A549 (cell line): ENCODE data around the gene LAMA3. TPM values are rescaled to one million over a fixed set of nuclear protein-coding genes. Genes with fewer than 3 reads are reported as not detected.

ENCODE experiments used
- ATAC-seq, 2 experiments: fragments of 200-7000 bp in 1 of 2; fragments of >200 bp in 1 of 2; cut with Nextera tagmentation in 1 of 2; cut with Tn5 transposase in 1 of 2; 3 replicates each; pipeline versions ENCODE4 v1.8.0 to v1.9.1; 2018 to 2020; ENCODE audit warnings: mild to moderate bottlenecking in 1 of 2, moderate library complexity in 1 of 2
- CTCF ChIA-PET: fragments of 300-600 bp; sonication (Branson Sonifier 250); formaldehyde crosslinking; extraction: SDS; loops from one replicate; lab custom pipeline; 2021; ENCODE audit warnings: antibody characterized with exemption, inconsistent platforms; lab: Yijun Ruan, JAX
- POLR2A ChIA-PET: fragments of 350-600 bp; formaldehyde crosslinking; extraction: SDS; loops from one replicate; lab custom pipeline; 2021; ENCODE audit warnings: antibody characterized with exemption, inconsistent platforms; lab: Yijun Ruan, JAX
- DNase-seq, 2 experiments: peaks; one replicate each; pipeline versions ENCODE4 v3.0.0 to v3.0.0-alpha.2; 2011 to 2016; ENCODE audit warnings: low read depth in 1 of 2, low spot score in 1 of 2
- FAIRE-seq: peaks from 2 replicates; lab custom pipeline; 2011; peaks lifted over from hg19 to GRCh38; lab: Jason Lieb, UNC
- H3K27ac ChIP-seq, 2 experiments: fragments of >200 bp; sonication (Bioruptor Twin); formaldehyde crosslinking; 3 replicates each; pipeline ENCODE4 v1.5.1; 2016 to 2017
- H3K4me1 ChIP-seq: fragments of >200 bp; sonication (Bioruptor Twin); formaldehyde crosslinking; 3 replicates; pipeline ENCODE4 v1.6.1; 2016
- H3K4me2 ChIP-seq: fragments of >200 bp; sonication (Bioruptor Twin); formaldehyde crosslinking; 3 replicates; pipeline ENCODE4 v1.6.1; 2016
- H3K4me3 ChIP-seq: fragments of >200 bp; sonication (Bioruptor Twin); formaldehyde crosslinking; 3 replicates; pipeline ENCODE4 v1.5.1; 2016
- H3K9me3 ChIP-seq: fragments of >200 bp; sonication (Bioruptor Twin); formaldehyde crosslinking; 3 replicates; pipeline ENCODE4 v1.6.1; 2016
- CHD4 ChIP-seq: fragments of 200-600 bp; sonication (generic); IDR thresholded peaks from 2 replicates; pipeline ENCODE4 v1.6.1; 2016; ENCODE audit warnings: antibody characterized with exemption, mild to moderate bottlenecking, borderline replicate concordance
- EHF ChIP-seq: fragments of 250-450 bp; sonication (Bioruptor Pico); IDR thresholded peaks from 2 replicates; pipeline ENCODE4 v1.5.0; 2020; ENCODE audit warnings: mild to moderate bottlenecking
- ELK1 ChIP-seq: fragments of 150-350 bp; IDR thresholded peaks from 2 replicates; pipeline ENCODE4 v1.6.1; 2014; ENCODE audit warnings: low read depth, mild to moderate bottlenecking, low read length
- EP300 ChIP-seq, 2 experiments: fragments of >200 bp; sonication (Bioruptor Twin); formaldehyde crosslinking; IDR thresholded peaks; 2 replicates in 1 of 2; 3 replicates in 1 of 2; pipeline ENCODE4 v1.6.1; 2016 to 2017
- ESRRA ChIP-seq: fragments of 150-350 bp; IDR thresholded peaks from 2 replicates; pipeline ENCODE4 v1.6.1; 2014; ENCODE audit warnings: mild to moderate bottlenecking, low read length, borderline replicate concordance
- FOXS1 ChIP-seq: fragments of 250-450 bp; sonication (Bioruptor Pico); IDR thresholded peaks from 2 replicates; pipeline ENCODE4 v1.5.0; 2020; ENCODE audit warnings: mild to moderate bottlenecking, moderate library complexity
- GATA3 ChIP-seq: IDR thresholded peaks from 2 replicates; pipeline ENCODE4 v1.6.1; 2012; ENCODE audit warnings: borderline replicate concordance
- HOXB13 ChIP-seq: fragments of 250-450 bp; sonication (Bioruptor Pico); IDR thresholded peaks from 2 replicates; pipeline ENCODE4 v1.5.0; 2020; ENCODE audit warnings: low read depth, mild to moderate bottlenecking, moderate library complexity
- JUNB ChIP-seq: fragments of >200 bp; sonication (Bioruptor Twin); formaldehyde crosslinking; IDR thresholded peaks from 2 replicates; pipeline ENCODE4 v1.6.1; 2016
- MAX ChIP-seq: IDR thresholded peaks from 2 replicates; pipeline ENCODE4 v1.6.1; 2012
- MYC ChIP-seq: IDR thresholded peaks from 2 replicates; pipeline ENCODE4 v1.6.1; 2012; ENCODE audit warnings: mild to moderate bottlenecking, inconsistent platforms, low read length, improper control_type of control experiment, borderline replicate concordance
- NPAS2 ChIP-seq: fragments of 250-450 bp; sonication (Bioruptor Pico); IDR thresholded peaks from 2 replicates; pipeline ENCODE4 v1.8.0; 2022; ENCODE audit warnings: mild to moderate bottlenecking, moderate library complexity, borderline replicate concordance
- NR3C1 ChIP-seq: fragments of >200 bp; sonication (Bioruptor Twin); formaldehyde crosslinking; IDR thresholded peaks from 3 replicates; pipeline ENCODE4 v1.6.1; 2017
- POLR2A ChIP-seq: IDR thresholded peaks from 2 replicates; pipeline ENCODE4 v1.6.1; 2012; ENCODE audit warnings: mild to moderate bottlenecking, low read length
- RCOR1 ChIP-seq: fragments of 150-350 bp; IDR thresholded peaks from 2 replicates; pipeline ENCODE4 v1.6.1; 2014; ENCODE audit warnings: antibody characterized with exemption, low read length, low read depth
- SMC3 ChIP-seq: fragments of >200 bp; sonication (Bioruptor Twin); formaldehyde crosslinking; IDR thresholded peaks from 3 replicates; pipeline ENCODE4 v1.6.1; 2018; ENCODE audit warnings: inconsistent platforms
- TFCP2L1 ChIP-seq: fragments of 250-450 bp; sonication (Bioruptor Pico); IDR thresholded peaks from 2 replicates; pipeline ENCODE4 v1.5.0; 2021; ENCODE audit warnings: mild to moderate bottlenecking
- TP53 ChIP-seq: fragments of 250-450 bp; sonication (Bioruptor Pico); IDR thresholded peaks from 2 replicates; pipeline ENCODE4 v1.5.0; 2021; ENCODE audit warnings: mild to moderate bottlenecking, moderate library complexity
- ZC3H11A ChIP-seq: fragments of 450-650 bp; IDR thresholded peaks from 2 replicates; pipeline ENCODE4 v1.6.1; 2014; ENCODE audit warnings: antibody characterized with exemption, mild to moderate bottlenecking
- ZFP36 ChIP-seq: fragments of 450-650 bp; IDR thresholded peaks from 2 replicates; pipeline ENCODE4 v1.6.1; 2014; ENCODE audit warnings: borderline replicate concordance; ENCODE audit not compliant: partially characterized antibody
- ZSCAN20 ChIP-seq: fragments of 250-450 bp; sonication (Bioruptor Pico); IDR thresholded peaks from 2 replicates; pipeline ENCODE4 v1.8.0; 2022; ENCODE audit warnings: mild to moderate bottlenecking, moderate library complexity
- WGBS: methylation state at CpG from one replicate; pipeline ENCODE4 v1.1.6; 2017; ENCODE audit errors: missing lambda C conversion rate; 5-methylcytosine and 5-hydroxymethylcytosine counted together
- polyA plus RNA-seq, 4 experiments: library from polyadenylated mRNA; depleted of rRNA in 3 of 4; stranded (reverse); fragments of >200 nt; fragmentation: RNase III in 1 of 4; extraction: RNeasy Plus Mini Kit Qiagen cat#74134 plus additional on column Dnase treatment in 1 of 4; gene quantifications; 2 replicates in 3 of 4; 3 replicates in 1 of 4; pipeline ENCODE4 v1.2.3, GENCODE V29; 2011 to 2017
- TF ChIP-seq, protein P1 (sequence below): fragments of >200 bp; sonication (Bioruptor Twin); formaldehyde crosslinking; IDR thresholded peaks from 3 replicates; pipeline ENCODE4 v1.5.1; 2016
- TF ChIP-seq, protein P2 (sequence below): fragments of 250-450 bp; sonication (Bioruptor Pico); IDR thresholded peaks from 2 replicates; pipeline ENCODE4 v1.5.0; 2020; ENCODE audit warnings: low read depth, mild to moderate bottlenecking, moderate library complexity
- TF ChIP-seq, protein P3 (sequence below): fragments of 450-650 bp; IDR thresholded peaks from 2 replicates; pipeline ENCODE4 v1.6.1; 2014; ENCODE audit warnings: antibody characterized with exemption

The LAMA3 gene
- polyA plus RNA-seq, 2 of the 4 experiments (the other 2 are of a cell fraction) = 18.2 to 31.0 TPM

GRCh38 chr18:23908827-23909226 lies 219.6 kb downstream of the LAMA3 start:
- no peak for FAIRE-seq
- Histone ChIP-seq H3K4me3 (no peak overlapping the region), H3K4me1 (no peaks in the 10 kb centered on the region), H3K27ac (no peak overlapping the region)
- WGBS = 95% methylated on average over 3 of the region's 3 CpGs
- POLR2A ChIA-PET = no interaction called here
- DNase-seq = no peak
- no peak for TF ChIP-seq CHD4
- TF ChIP-seq GATA3 = no peak
- TF ChIP-seq RCOR1 = no peak
- TF ChIP-seq HOXB13 (CRISPR knock-in tag) = no peak
- TF ChIP-seq ESRRA = no peak
- TF ChIP-seq, all 56 proteins: peak for 0
- H3K9me3 ChIP-seq = no peaks in the 10 kb centered on the region
- CTCF ChIA-PET = interaction anchor here (1.6 kb wide), 1 partner anchor 10 kb away, joined by 5 read pairs; no protein-coding TSS in a partner anchor
- no peak for ATAC-seq
- H3K4me2 ChIP-seq = no peak overlapping the region

DNA sequence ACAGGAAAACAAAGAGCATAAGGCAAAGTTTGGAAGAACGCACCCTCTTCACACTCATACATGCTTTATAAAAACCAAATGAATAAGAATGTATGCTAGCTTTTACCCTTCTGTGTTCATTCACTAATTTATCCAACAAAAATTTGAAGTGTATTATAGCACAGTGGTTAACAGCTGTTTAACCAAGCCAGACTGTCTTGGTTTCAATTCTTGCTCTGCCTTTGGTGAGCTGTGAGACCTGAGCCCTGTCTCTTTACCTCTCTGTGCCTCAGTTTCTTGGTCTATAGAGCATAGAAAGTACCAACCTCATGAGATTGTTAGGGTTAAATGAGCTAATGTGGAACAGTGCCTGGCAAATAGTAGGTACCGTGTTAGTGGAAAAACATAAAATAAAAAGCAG lies 220.8 kb downstream of the LAMA3 start:
- FAIRE-seq (no peak), DNase-seq (no peak), ATAC-seq (no peak)
- ChIA-PET POLR2A (no interaction called here), CTCF (interaction anchor here (1.4 kb wide), 1 partner anchor 8 kb away, joined by 8 read pairs; no protein-coding TSS in a partner anchor)
- Histone ChIP-seq H3K4me3 (no peak overlapping the region), H3K4me1 (no peaks in the 10 kb centered on the region), H3K27ac (no peak overlapping the region), H3K9me3 (no peaks in the 10 kb centered on the region), H3K4me2 (no peak overlapping the region)
- TF ChIP-seq ELK1 = no peak
- TF ChIP-seq MAX = no peak
- TF ChIP-seq ZC3H11A = no peak
- no peak for TF ChIP-seq MYC
- TF ChIP-seq JUNB = no peak
- no peak for TF ChIP-seq NPAS2 (CRISPR knock-in tag)
- TF ChIP-seq EP300 (IDR thresholded peaks at IDR 0.05) = no peak
- TF ChIP-seq, protein P1, sequence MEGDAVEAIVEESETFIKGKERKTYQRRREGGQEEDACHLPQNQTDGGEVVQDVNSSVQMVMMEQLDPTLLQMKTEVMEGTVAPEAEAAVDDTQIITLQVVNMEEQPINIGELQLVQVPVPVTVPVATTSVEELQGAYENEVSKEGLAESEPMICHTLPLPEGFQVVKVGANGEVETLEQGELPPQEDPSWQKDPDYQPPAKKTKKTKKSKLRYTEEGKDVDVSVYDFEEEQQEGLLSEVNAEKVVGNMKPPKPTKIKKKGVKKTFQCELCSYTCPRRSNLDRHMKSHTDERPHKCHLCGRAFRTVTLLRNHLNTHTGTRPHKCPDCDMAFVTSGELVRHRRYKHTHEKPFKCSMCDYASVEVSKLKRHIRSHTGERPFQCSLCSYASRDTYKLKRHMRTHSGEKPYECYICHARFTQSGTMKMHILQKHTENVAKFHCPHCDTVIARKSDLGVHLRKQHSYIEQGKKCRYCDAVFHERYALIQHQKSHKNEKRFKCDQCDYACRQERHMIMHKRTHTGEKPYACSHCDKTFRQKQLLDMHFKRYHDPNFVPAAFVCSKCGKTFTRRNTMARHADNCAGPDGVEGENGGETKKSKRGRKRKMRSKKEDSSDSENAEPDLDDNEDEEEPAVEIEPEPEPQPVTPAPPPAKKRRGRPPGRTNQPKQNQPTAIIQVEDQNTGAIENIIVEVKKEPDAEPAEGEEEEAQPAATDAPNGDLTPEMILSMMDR = no peak
- TF ChIP-seq, protein P2, sequence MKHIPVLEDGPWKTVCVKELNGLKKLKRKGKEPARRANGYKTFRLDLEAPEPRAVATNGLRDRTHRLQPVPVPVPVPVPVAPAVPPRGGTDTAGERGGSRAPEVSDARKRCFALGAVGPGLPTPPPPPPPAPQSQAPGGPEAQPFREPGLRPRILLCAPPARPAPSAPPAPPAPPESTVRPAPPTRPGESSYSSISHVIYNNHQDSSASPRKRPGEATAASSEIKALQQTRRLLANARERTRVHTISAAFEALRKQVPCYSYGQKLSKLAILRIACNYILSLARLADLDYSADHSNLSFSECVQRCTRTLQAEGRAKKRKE (CRISPR knock-in tag) = no peak
- no peak for TF ChIP-seq TFCP2L1 (CRISPR knock-in tag)
- no peak for TF ChIP-seq EHF
- no peak for TF ChIP-seq ZSCAN20 (CRISPR knock-in tag)
- TF ChIP-seq, protein P3, sequence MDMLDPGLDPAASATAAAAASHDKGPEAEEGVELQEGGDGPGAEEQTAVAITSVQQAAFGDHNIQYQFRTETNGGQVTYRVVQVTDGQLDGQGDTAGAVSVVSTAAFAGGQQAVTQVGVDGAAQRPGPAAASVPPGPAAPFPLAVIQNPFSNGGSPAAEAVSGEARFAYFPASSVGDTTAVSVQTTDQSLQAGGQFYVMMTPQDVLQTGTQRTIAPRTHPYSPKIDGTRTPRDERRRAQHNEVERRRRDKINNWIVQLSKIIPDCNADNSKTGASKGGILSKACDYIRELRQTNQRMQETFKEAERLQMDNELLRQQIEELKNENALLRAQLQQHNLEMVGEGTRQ = no peak
- no peak for TF ChIP-seq SMC3
- no peak for TF ChIP-seq ZFP36
- no peak for TF ChIP-seq FOXS1 (CRISPR knock-in tag)
- TF ChIP-seq GATA3 = no peak
- no peak for TF ChIP-seq NR3C1
- no peak for TF ChIP-seq POLR2A
- no peak for TF ChIP-seq TP53 (CRISPR knock-in tag)
- WGBS = 47% methylated on average over 2 of the region's 2 CpGs
